Kidney epithelial cell (primary cell): ENCODE results near the gene CDH1. TPM values are rescaled to one million over a fixed set of nuclear protein-coding genes. Genes with fewer than 3 reads are reported as not detected.
A peak's percentile ranks its signal among the peaks of the same experiment; 100 is the strongest.

ENCODE experiments used
- DNase-seq: peaks from one replicate; pipeline ENCODE4 v3.0.0-alpha.2; 2010; ENCODE audit warnings: low read depth
- H3K27me3 ChIP-seq: 2 replicates; pipeline ENCODE4 v1.6.0; 2011; ENCODE audit warnings: low read length; ENCODE audit not compliant: control insufficient read depth, insufficient read depth
- H3K36me3 ChIP-seq: 2 replicates; pipeline ENCODE4 v1.5.1; 2011; ENCODE audit warnings: low read length; ENCODE audit not compliant: control insufficient read depth, insufficient read depth
- H3K4me3 ChIP-seq: 2 replicates; pipeline ENCODE4 v1.5.1; 2011; ENCODE audit warnings: low read depth, mild to moderate bottlenecking, control low read depth, low read length
- total RNA-seq: library from RNA; depleted of rRNA; stranded (reverse); fragments of >200 nt; gene quantifications from 2 replicates; pipeline ENCODE4 v1.2.3, GENCODE V29; 2015
- TF ChIP-seq, protein P1 (sequence below): IDR thresholded peaks from 2 replicates; pipeline ENCODE4 v1.5.1; 2011; ENCODE audit warnings: mild to moderate bottlenecking, moderate library complexity, low read length, control low read depth, inconsistent platforms; ENCODE audit not compliant: insufficient read depth, poor library complexity, severe bottlenecking

Gene CDH1
- total RNA-seq, 1 donor from 2014 or later, result 85.8 TPM

GRCh38 chr16:68700831-68701230, 36.3 kb upstream of the CDH1 start:
- Histone ChIP-seq H3K4me3 (no peak overlapping the region), H3K27me3 (no peaks in the 10 kb centered on the region), H3K36me3 (no peaks in the 10 kb centered on the region)
- TF ChIP-seq, protein P1, sequence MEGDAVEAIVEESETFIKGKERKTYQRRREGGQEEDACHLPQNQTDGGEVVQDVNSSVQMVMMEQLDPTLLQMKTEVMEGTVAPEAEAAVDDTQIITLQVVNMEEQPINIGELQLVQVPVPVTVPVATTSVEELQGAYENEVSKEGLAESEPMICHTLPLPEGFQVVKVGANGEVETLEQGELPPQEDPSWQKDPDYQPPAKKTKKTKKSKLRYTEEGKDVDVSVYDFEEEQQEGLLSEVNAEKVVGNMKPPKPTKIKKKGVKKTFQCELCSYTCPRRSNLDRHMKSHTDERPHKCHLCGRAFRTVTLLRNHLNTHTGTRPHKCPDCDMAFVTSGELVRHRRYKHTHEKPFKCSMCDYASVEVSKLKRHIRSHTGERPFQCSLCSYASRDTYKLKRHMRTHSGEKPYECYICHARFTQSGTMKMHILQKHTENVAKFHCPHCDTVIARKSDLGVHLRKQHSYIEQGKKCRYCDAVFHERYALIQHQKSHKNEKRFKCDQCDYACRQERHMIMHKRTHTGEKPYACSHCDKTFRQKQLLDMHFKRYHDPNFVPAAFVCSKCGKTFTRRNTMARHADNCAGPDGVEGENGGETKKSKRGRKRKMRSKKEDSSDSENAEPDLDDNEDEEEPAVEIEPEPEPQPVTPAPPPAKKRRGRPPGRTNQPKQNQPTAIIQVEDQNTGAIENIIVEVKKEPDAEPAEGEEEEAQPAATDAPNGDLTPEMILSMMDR, result no peak
- no peak for DNase-seq

GRCh38 chr16:68704232-68704867, 32.7 kb upstream of the CDH1 start:
- TF ChIP-seq, protein P1, result peak; percentile 86
- H3K36me3 ChIP-seq, result no peaks in the 10 kb centered on the region
- DNase-seq, result peak; percentile 28
- H3K4me3 ChIP-seq, result no peak overlapping the region
- no peaks in the 10 kb centered on the region for H3K27me3 ChIP-seq

DNA sequence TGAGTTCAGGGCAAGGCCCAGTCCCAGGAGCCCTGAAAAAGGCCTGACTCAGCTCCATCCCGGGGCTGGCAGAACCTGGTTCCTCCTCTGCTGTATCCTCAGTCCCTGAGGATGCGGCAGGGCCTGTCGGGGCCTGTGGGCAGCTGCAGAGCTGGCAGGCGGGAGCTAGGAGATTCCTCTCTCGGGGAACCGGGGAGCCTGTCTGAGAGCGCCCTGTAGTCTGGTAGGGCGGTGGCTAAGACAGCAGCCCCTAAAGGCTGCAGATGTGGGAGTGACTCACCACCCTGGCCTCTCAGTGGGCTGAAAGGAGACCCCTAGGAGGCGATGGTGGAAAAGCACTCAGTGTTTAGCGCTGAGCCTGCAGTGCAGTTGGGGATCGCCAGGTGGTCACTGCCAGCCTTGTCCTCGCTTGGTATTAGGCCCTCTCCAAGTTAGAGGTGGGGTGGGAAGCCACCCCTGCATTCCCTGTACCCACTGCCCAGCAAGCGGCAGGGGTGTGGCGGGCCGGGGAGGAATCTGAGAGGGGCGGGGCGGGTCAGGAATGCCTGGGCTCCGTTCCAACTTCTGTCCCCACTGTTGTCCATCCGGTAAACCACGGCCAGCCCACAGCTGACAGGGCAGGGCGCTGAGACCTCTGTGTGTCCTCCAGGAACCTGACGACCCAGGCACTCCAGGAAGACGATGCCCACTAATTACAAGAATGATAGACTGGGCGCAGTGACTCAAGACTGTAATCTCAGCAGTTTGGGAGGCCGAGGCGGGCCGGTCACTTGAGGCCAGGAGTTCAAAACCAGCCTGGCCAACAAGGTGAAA, 29.5 kb upstream of the CDH1 start:
- Histone ChIP-seq H3K27me3 (peaks cover 2% of the 10 kb centered on the region), H3K4me3 (no peak overlapping the region), H3K36me3 (no peaks in the 10 kb centered on the region)
- DNase-seq, result peak; percentile 56
- TF ChIP-seq, protein P1, result peak; percentile 62

DNA sequence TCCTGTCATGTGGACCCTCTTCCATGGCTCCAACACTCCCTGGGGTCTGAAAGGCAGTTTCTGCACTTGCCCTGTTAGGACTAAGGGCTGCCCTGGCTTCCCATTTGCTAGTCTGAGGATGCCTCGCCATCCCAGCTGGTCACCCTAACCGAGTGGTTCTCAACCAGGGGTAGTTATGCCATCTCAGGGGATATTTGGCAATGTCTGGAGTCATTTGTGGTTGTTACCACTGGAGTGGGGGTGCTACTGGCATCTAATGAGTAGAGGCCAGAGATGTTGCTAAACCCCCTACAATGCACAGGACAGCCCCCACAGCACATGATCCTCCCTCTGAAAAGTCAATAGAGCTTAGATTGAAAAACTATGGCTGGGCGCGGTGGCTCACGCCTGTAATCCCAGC, 26.9 kb upstream of the CDH1 start:
- TF ChIP-seq, protein P1, result no peak
- Histone ChIP-seq H3K27me3 (peaks cover 2% of the 10 kb centered on the region), H3K4me3 (no peak overlapping the region), H3K36me3 (no peaks in the 10 kb centered on the region)
- no peak for DNase-seq

GRCh38 chr16:68711421-68712139, 25.5 kb upstream of the CDH1 start:
- Histone ChIP-seq H3K36me3 (no peaks in the 10 kb centered on the region), H3K4me3 (no peak overlapping the region), H3K27me3 (peaks cover 2% of the 10 kb centered on the region)
- DNase-seq, result no peak
- TF ChIP-seq, protein P1, result no peak
